Kidney (tissue), 14 donors: Measurements from ENCODE around the gene RPUSD1. TPM values are rescaled to one million over a fixed set of nuclear protein-coding genes. Genes with fewer than 3 reads are reported as not detected.

Experiments used
- DNase-seq, 5 donors: peaks; one replicate each; pipeline ENCODE4 v3.0.0-alpha.2; 2013 to 2020
- FAIRE-seq: peaks from 2 replicates; lab custom pipeline; 2012; peaks lifted over from hg19 to GRCh38; lab: Jason Lieb, UNC
- H3K27ac ChIP-seq, 2 donors: one replicate each; pipeline ENCODE4 v1.7.0; 2013; ENCODE audit warnings: low read depth in 2 of 2, low read length in 2 of 2, inconsistent platforms in 1 of 2
- H3K27me3 ChIP-seq: one replicate; pipeline ENCODE4 v1.7.1; 2013; ENCODE audit warnings: low read length, inconsistent platforms; ENCODE audit not compliant: control insufficient read depth, insufficient read depth
- H3K36me3 ChIP-seq, 3 donors: one replicate each; pipeline versions ENCODE4 v1.7.0 to v1.7.1; 2013; ENCODE audit warnings: low read length in 3 of 3, control low read depth in 1 of 3, inconsistent platforms in 1 of 3; ENCODE audit not compliant: insufficient read depth in 3 of 3, control insufficient read depth in 2 of 3
- H3K4me1 ChIP-seq, 3 donors: one replicate each; pipeline versions ENCODE4 v1.7.0 to v1.7.1; 2013; ENCODE audit warnings: low read length in 3 of 3, inconsistent platforms in 1 of 3, low read depth in 1 of 3; ENCODE audit not compliant: control insufficient read depth in 2 of 3, insufficient read depth in 2 of 3
- H3K4me3 ChIP-seq, 3 donors: one replicate each; pipeline versions ENCODE4 v1.7.0 to v1.8.1; 2013; ENCODE audit warnings: low read length in 3 of 3, control low read depth in 1 of 3, inconsistent platforms in 1 of 3
- H3K9ac ChIP-seq, 3 donors: one replicate each; pipeline versions ENCODE4 v1.7.0 to v1.7.1; 2013; ENCODE audit warnings: low read length in 3 of 3, control low read depth in 1 of 3, inconsistent platforms in 1 of 3
- H3K9me3 ChIP-seq, 3 donors: one replicate each; pipeline versions ENCODE4 v1.7.0 to v1.7.1; 2013; ENCODE audit warnings: low read length in 3 of 3, control low read depth in 1 of 3, inconsistent platforms in 1 of 3; ENCODE audit not compliant: control insufficient read depth in 2 of 3, insufficient read depth in 1 of 3
- intact Hi-C: fragments of 100-400 bp; cut with DNase I; formaldehyde crosslinking; loops from one replicate; pipeline ENCODE4 v1.11.1; 2022
- polyA plus RNA-seq: library from polyadenylated mRNA; stranded (reverse); fragments of 350-450 nt; fragmentation: Illumina TruSeq; extraction: RNeasy Lipid Tissue Mini Kit (QIAGEN cat#74804); gene quantifications from one replicate; pipeline ENCODE4 v1.2.3, GENCODE V29; 2014; ENCODE audit warnings: low read depth, low replicate concordance; ENCODE audit not compliant: insufficient read depth
- total RNA-seq: library from RNA; stranded (reverse); fragmentation: NEBNext Ultra II Directional; extraction: Animal tissue kit (Norgen Biotek cat#: 25700); gene quantifications from one replicate; pipeline ENCODE4 v1.2.1, GENCODE V29; 2021
- TF ChIP-seq, protein P1 (sequence below): IDR thresholded peaks from 3 replicates; pipeline ENCODE4 v1.5.1; 2012; ENCODE audit warnings: mild to moderate bottlenecking, moderate library complexity, borderline replicate concordance; ENCODE audit not compliant: insufficient read depth; ENCODE audit errors: extremely low read depth
- donor health status: control.
- donor health status: control.
- donor health status: control.
- donor health status: control.
- donor health status: control.
- donor health status: DM: yes; HTN: yes; CAD: no.
- donor health status: Normal renal cell carcinoma (clear cell type).

The RPUSD1 gene
- total and polyA plus RNA-seq, 2 donors from 2014 or later, result 15.1 to 16.9 TPM

DNA sequence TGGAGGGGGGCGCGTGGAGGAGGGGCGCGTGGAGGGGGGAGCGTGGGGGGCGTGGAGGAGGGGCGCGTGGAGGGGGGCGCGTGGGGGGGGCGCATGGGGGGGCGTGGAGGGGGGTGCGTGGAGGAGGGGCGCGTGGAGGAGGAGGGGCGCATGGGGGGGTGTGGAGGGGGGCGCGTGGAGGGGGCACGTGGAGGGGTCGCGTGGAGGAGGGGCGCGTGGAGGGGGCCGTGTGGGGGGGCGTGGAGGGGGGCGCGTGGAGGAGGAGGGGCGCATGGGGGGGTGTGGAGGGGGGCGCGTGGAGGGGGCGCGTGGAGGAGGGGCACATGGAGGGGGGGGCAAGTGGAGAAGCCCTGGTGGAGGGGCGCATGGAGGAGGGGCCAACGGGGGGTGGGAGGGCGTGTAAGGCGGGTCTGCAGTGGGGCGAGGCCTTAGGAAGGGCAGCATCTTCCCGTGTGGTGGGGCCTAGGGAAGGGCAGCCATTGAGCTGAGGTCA is 20.4 kb downstream of the RPUSD1 start:
- no peak overlapping the region for H3K9ac ChIP-seq
- no peaks in the 10 kb centered on the region for H3K27me3 ChIP-seq
- H3K36me3 ChIP-seq, result no peaks in the 10 kb centered on the region
- H3K9me3 ChIP-seq, result no peaks in the 10 kb centered on the region
- H3K4me1 ChIP-seq, result no peaks in the 10 kb centered on the region
- DNase-seq (no peak), FAIRE-seq (no peak)
- intact Hi-C loops, result no loop called here
- H3K27ac ChIP-seq, result no peak overlapping the region
- H3K4me3 ChIP-seq, result no peak overlapping the region
- TF ChIP-seq, protein P1, sequence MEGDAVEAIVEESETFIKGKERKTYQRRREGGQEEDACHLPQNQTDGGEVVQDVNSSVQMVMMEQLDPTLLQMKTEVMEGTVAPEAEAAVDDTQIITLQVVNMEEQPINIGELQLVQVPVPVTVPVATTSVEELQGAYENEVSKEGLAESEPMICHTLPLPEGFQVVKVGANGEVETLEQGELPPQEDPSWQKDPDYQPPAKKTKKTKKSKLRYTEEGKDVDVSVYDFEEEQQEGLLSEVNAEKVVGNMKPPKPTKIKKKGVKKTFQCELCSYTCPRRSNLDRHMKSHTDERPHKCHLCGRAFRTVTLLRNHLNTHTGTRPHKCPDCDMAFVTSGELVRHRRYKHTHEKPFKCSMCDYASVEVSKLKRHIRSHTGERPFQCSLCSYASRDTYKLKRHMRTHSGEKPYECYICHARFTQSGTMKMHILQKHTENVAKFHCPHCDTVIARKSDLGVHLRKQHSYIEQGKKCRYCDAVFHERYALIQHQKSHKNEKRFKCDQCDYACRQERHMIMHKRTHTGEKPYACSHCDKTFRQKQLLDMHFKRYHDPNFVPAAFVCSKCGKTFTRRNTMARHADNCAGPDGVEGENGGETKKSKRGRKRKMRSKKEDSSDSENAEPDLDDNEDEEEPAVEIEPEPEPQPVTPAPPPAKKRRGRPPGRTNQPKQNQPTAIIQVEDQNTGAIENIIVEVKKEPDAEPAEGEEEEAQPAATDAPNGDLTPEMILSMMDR, result no peak

DNA sequence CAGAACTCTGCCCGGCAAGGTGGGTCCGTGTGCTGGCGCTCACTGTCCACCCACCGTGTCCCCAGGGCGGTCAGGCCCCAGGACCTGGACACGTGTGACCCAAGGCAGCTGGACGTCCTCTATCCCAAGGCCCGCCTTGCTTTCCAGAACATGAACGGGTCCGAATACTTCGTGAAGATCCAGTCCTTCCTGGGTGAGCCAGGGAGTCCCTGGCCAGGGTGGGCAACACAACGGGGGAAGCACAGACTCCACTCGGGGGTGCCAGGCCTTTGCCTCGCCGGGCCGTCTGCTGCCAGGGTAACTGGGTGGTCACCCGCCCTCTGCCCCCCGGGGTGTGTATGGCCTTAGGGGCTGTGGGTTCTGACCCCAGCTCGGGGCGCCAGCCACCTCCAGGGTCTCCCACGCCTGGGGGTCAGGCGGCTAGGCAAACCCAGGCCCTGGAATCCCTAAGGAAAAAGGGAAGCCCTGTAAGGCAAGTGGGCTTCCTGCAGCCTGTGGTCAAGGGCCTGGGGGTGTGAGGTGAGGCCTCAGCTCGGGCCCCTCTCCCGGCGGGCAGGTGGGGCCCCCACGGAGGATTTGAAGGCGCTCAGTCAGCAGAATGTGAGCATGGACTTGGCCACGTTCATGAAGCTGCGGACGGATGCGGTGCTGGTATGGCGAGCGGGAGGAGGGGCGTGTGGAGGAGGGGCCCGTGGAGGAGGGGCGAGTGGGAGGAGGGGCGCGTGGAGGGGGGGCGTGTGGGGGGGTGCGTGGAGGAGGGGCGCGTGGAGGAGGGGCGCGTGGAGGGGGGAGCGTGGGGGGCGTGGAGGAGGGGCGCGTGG is 21.2 kb downstream of the RPUSD1 start:
- Histone ChIP-seq H3K27ac (no peak overlapping the region), H3K36me3 (no peaks in the 10 kb centered on the region), H3K9me3 (no peaks in the 10 kb centered on the region), H3K4me3 (no peak overlapping the region), H3K4me1 (no peaks in the 10 kb centered on the region), H3K9ac (no peak overlapping the region), H3K27me3 (no peaks in the 10 kb centered on the region)
- TF ChIP-seq, protein P1, result no peak
- no peak for FAIRE-seq
- peak in 2 of 5 donors; percentile 63 to 69 for DNase-seq
- intact Hi-C loops, result no loop called here

DNA sequence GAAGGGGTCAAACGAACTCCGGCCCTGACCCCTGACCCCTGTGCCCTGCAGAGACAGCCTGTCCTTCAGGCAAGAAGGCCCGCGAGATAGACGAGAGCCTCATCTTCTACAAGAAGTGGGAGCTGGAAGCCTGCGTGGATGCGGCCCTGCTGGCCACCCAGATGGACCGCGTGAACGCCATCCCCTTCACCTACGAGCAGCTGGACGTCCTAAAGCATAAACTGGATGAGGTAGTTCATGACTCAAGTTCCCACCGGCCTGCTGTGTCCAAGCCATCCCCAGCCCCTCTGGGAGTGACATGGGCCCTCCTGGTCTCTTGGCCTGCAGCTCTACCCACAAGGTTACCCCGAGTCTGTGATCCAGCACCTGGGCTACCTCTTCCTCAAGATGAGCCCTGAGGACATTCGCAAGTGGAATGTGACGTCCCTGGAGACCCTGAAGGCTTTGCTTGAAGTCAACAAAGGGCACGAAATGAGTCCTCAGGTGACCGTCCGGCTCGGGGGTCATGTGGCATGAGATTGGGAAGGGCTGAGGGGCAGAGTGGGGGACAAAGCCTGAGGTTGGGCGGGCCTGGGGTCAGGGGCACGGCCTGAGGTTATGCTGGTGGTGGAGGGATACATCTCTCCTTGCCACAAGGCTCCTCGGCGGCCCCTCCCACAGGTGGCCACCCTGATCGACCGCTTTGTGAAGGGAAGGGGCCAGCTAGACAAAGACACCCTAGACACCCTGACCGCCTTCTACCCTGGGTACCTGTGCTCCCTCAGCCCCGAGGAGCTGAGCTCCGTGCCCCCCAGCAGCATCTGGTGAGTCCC is 22.0 kb downstream of the RPUSD1 start:
- Histone ChIP-seq H3K4me3 (no peak overlapping the region), H3K9ac (no peak overlapping the region), H3K27ac (no peak overlapping the region), H3K36me3 (no peaks in the 10 kb centered on the region), H3K4me1 (no peaks in the 10 kb centered on the region), H3K9me3 (no peaks in the 10 kb centered on the region), H3K27me3 (no peaks in the 10 kb centered on the region)
- DNase-seq, result no peak
- no peak for FAIRE-seq
- intact Hi-C loops, result no loop called here
- TF ChIP-seq, protein P1, result no peak
